ENCODE measurements around the gene CALD1.

CALD1 gene

GRCh38 chr7:134963036-134963435 lies 183.6 kb downstream of the CALD1 start:
- H3K9me3 ChIP-seq (ENCODE audit: control insufficient read depth, insufficient read depth, low read depth, low read length), result no peaks in the 10 kb centered on the region
- no peak for TF ChIP-seq ZNF639 (tag by site-specific recombination; IDR thresholded peaks at IDR 0.05)
- no peak for TF ChIP-seq ZBTB49 (tag by site-specific recombination; IDR thresholded peaks at IDR 0.05; ENCODE audit: low read depth)
- no peak for TF ChIP-seq ZNF169 (tag by site-specific recombination; IDR thresholded peaks at IDR 0.05)
- no peak for TF ChIP-seq ZNF621 (tag by site-specific recombination; IDR thresholded peaks at IDR 0.05)
- TF ChIP-seq TCF7L2 (IDR thresholded peaks at IDR 0.05; ENCODE audit: borderline replicate concordance, low read depth, low read length), result no peak
- no peak for TF ChIP-seq ZNF239 (tag by site-specific recombination; IDR thresholded peaks at IDR 0.05)
- TF ChIP-seq SP2 (tag by site-specific recombination; IDR thresholded peaks at IDR 0.05), result no peak
- TF ChIP-seq YY2 (tag by site-specific recombination; IDR thresholded peaks at IDR 0.05), result no peak
- TF ChIP-seq ZBTB44 (tag by site-specific recombination; IDR thresholded peaks at IDR 0.05), result no peak
- no peak for TF ChIP-seq GFI1B (tag by site-specific recombination; IDR thresholded peaks at IDR 0.05)
- TF ChIP-seq TSHZ1 (tag by site-specific recombination; IDR thresholded peaks at IDR 0.05; ENCODE audit: borderline replicate concordance), result no peak
- no peak for TF ChIP-seq ZNF146 (tag by site-specific recombination; IDR thresholded peaks at IDR 0.05)
- no peak for TF ChIP-seq ZNF48 (tag by site-specific recombination; IDR thresholded peaks at IDR 0.05)
- TF ChIP-seq ZNF654 (tag by site-specific recombination; IDR thresholded peaks at IDR 0.05; ENCODE audit: low read depth), result no peak
- TF ChIP-seq ZFP3 (tag by site-specific recombination; IDR thresholded peaks at IDR 0.05; ENCODE audit: low read depth), result no peak
- TF ChIP-seq HOXC10 (CRISPR knock-in tag; IDR thresholded peaks at IDR 0.05), result no peak
- TF ChIP-seq OSR2 (tag by site-specific recombination; IDR thresholded peaks at IDR 0.05), result no peak
- no peak for TF ChIP-seq ZNF624 (tag by site-specific recombination; IDR thresholded peaks at IDR 0.05)
- TF ChIP-seq ZNF114 (tag by site-specific recombination; IDR thresholded peaks at IDR 0.05), result no peak
- no peak for TF ChIP-seq ZNF473 (tag by site-specific recombination; IDR thresholded peaks at IDR 0.05)
- peaks cover 0 to 63% of the 10 kb centered on the region in 2 experiments; a peak in 2 of 3 replicates for H3K36me3 ChIP-seq (ENCODE audit: control insufficient read depth in 2 of 2, insufficient read depth in 1 of 2, low read length in 2 of 2)
- H3K4me1 ChIP-seq (ENCODE audit: control insufficient read depth, insufficient read depth, low read length), result no peaks in the 10 kb centered on the region
- no peak overlapping the region for H3K27ac ChIP-seq (ENCODE audit: extremely low read depth, low read depth, low read length)
- H3K4me3 ChIP-seq (ENCODE audit: low read depth, low read length), result no peak overlapping the region
- ChIA-PET CTCF (interaction anchor here (0.8 to 1.3 kb wide), 4 partner anchors 8 to 416 kb away, joined by 3 read pairs; no protein-coding TSS in a partner anchor), POLR2A (no interaction called here)

Data from HEK293 (cell line).